GM13977 (cell line): ENCODE measurements around the gene MAGOH.

ENCODE experiments used
- DNase-seq: peaks from one replicate; pipeline ENCODE4 v3.0.0; 2012; ENCODE audit warnings: low spot score
- CTCF ChIP-seq: IDR thresholded peaks from 2 replicates; pipeline ENCODE4 v1.5.1; 2012; ENCODE audit warnings: mild to moderate bottlenecking, control low read depth; ENCODE audit not compliant: insufficient read depth; ENCODE audit errors: extremely low read depth, missing control alignments
- in situ Hi-C: fragments of 300-500 bp; cut with MboI; formaldehyde crosslinking; loops from one replicate; pipeline ENCODE4 v1.12.0; 2022; ENCODE audit warnings: low sequenced_read_pairs, low pct_unique_long_range_greater_than_20kb, mixed read lengths, inconsistent platforms; ENCODE audit not compliant: unreplicated experiment

MAGOH gene

GRCh38 chr1:53271446-53272090, 33.2 kb upstream of the MAGOH start:
- no peak for DNase-seq
- in situ Hi-C loops, result no loop called here
- no peak for TF ChIP-seq CTCF

- no peak for TF ChIP-seq CTCF
- DNase-seq, result no peak
- in situ Hi-C loops, result no loop called here
These were observed 32.6 kb upstream of the MAGOH start for GRCh38 chr1:53270873-53271272.

- in situ Hi-C loops, result no loop called here
- no peak for TF ChIP-seq CTCF
- DNase-seq, result no peak
These were observed 31.8 kb upstream of the MAGOH start for GRCh38 chr1:53270107-53270506.

GRCh38 chr1:53267761-53268160, 29.4 kb upstream of the MAGOH start:
- DNase-seq, result no peak
- no peak for TF ChIP-seq CTCF
- in situ Hi-C loops, result no loop called here

GRCh38 chr1:53266038-53266437, 27.7 kb upstream of the MAGOH start:
- no peak for DNase-seq
- in situ Hi-C loops, result no loop called here
- peak; percentile 34 for TF ChIP-seq CTCF

- no peak for TF ChIP-seq CTCF
- no peak for DNase-seq
- in situ Hi-C loops, result no loop called here
These were observed 27.3 kb upstream of the MAGOH start for GRCh38 chr1:53265581-53265980.
